ENCODE measurements around the gene PPRC1. TPM values are rescaled to one million over a fixed set of nuclear protein-coding genes. Genes with fewer than 3 reads are reported as not detected.

Gene PPRC1
- total RNA-seq, 1 experiment from 2014 or later: 87.9 TPM

- Histone ChIP-seq H3K4me3 (ENCODE audit: low read depth in 2 of 2, low read length in 2 of 2) (no peak overlapping the region), H3K4me1 (ENCODE audit: control insufficient read depth, insufficient read depth, low read length) (no peaks in the 10 kb centered on the region), H3K27me3 (ENCODE audit: control insufficient read depth, insufficient read depth, low read length) (no peaks in the 10 kb centered on the region), H3K27ac (ENCODE audit: low read length) (no peak overlapping the region), H3K9me3 (ENCODE audit: control insufficient read depth, insufficient read depth, low read depth, low read length) (no peaks in the 10 kb centered on the region), H3K36me3 (ENCODE audit: control insufficient read depth, insufficient read depth, low read length) (no peaks in the 10 kb centered on the region)
- POLR2A ChIA-PET: no interaction called here
- in situ Hi-C loops (cut with HindIII; ENCODE audit: low pct_unique_long_range_greater_than_20kb, low sequenced_read_pairs): no loop called here
- TF ChIP-seq SIN3A (IDR thresholded peaks at IDR 0.05; ENCODE audit: borderline replicate concordance, insufficient read depth, low read depth, low read length) (no peak), CTCF (IDR thresholded peaks at IDR 0.05) (no peak), REST (IDR thresholded peaks at IDR 0.05; ENCODE audit: insufficient read depth in 1 of 2, low read depth in 2 of 2, low read length in 1 of 2) (no peak), TCF7L2 (IDR thresholded peaks at IDR 0.05; ENCODE audit: low read depth, low read length) (no peak), POLR2AphosphoS5 (IDR thresholded peaks at IDR 0.05; ENCODE audit: low read depth, low read length) (no peak)
- intact Hi-C loops (cut with micrococcal nuclease; ENCODE audit: unreplicated experiment): no loop called here
- DNase-seq (ENCODE audit: low read depth, low spot score) (no peak), ATAC-seq (no peak)
- no TSS peak for BruUV-seq (replicated peaks)
- CTCF ChIA-PET: no interaction called here
Observed at GRCh38 chr10:102185272-102185671, 52.4 kb downstream of the PPRC1 start.

GRCh38 chr10:102185811-102186527, 53.1 kb downstream of the PPRC1 start:
- intact Hi-C loops (cut with micrococcal nuclease; ENCODE audit: unreplicated experiment): no loop called here
- DNase-seq (ENCODE audit: low read depth, low spot score) (no peak), ATAC-seq (no peak)
- POLR2A ChIA-PET: no interaction called here
- no TSS peak for BruUV-seq (replicated peaks)
- Histone ChIP-seq H3K27ac (ENCODE audit: low read length) (no peak overlapping the region), H3K36me3 (ENCODE audit: control insufficient read depth, insufficient read depth, low read length) (no peaks in the 10 kb centered on the region), H3K27me3 (ENCODE audit: control insufficient read depth, insufficient read depth, low read length) (no peaks in the 10 kb centered on the region), H3K9me3 (ENCODE audit: control insufficient read depth, insufficient read depth, low read depth, low read length) (no peaks in the 10 kb centered on the region), H3K4me1 (ENCODE audit: control insufficient read depth, insufficient read depth, low read length) (no peaks in the 10 kb centered on the region), H3K4me3 (ENCODE audit: low read depth in 2 of 2, low read length in 2 of 2) (no peak overlapping the region)
- in situ Hi-C loops (cut with HindIII; ENCODE audit: low pct_unique_long_range_greater_than_20kb, low sequenced_read_pairs): no loop called here
- TF ChIP-seq POLR2AphosphoS5 (IDR thresholded peaks at IDR 0.05; ENCODE audit: low read depth, low read length) (no peak), TCF7L2 (IDR thresholded peaks at IDR 0.05; ENCODE audit: low read depth, low read length) (no peak), REST (IDR thresholded peaks at IDR 0.05; ENCODE audit: insufficient read depth in 1 of 2, low read depth in 2 of 2, low read length in 1 of 2) (no peak), CTCF (IDR thresholded peaks at IDR 0.05) (no peak), SIN3A (IDR thresholded peaks at IDR 0.05; ENCODE audit: borderline replicate concordance, insufficient read depth, low read depth, low read length) (no peak)
- CTCF ChIA-PET: no interaction called here
